Thyroid gland (tissue), 4 donors: Measurements from ENCODE around the gene ANP32A.

Source experiments
- POLR2A ChIP-seq, 2 donors: fragments of 450-650 bp; IDR thresholded peaks; one replicate each; pipeline ENCODE4 v1.6.1; 2017; ENCODE audit warnings: antibody characterized with exemption in 2 of 2, mild to moderate bottlenecking in 2 of 2, moderate library complexity in 1 of 2
- TF ChIP-seq, protein P1 (sequence below), 6 experiments: fragments of 200-600 bp in 3 of 6; fragments of 450-650 bp in 3 of 6; sonication (generic) in 3 of 6; IDR thresholded peaks; one replicate each; pipeline ENCODE4 v1.5.1; 2016 to 2019; ENCODE audit warnings: antibody characterized with exemption in 6 of 6, mild to moderate bottlenecking in 2 of 6, inconsistent platforms in 1 of 6, moderate library complexity in 1 of 6

DNA sequence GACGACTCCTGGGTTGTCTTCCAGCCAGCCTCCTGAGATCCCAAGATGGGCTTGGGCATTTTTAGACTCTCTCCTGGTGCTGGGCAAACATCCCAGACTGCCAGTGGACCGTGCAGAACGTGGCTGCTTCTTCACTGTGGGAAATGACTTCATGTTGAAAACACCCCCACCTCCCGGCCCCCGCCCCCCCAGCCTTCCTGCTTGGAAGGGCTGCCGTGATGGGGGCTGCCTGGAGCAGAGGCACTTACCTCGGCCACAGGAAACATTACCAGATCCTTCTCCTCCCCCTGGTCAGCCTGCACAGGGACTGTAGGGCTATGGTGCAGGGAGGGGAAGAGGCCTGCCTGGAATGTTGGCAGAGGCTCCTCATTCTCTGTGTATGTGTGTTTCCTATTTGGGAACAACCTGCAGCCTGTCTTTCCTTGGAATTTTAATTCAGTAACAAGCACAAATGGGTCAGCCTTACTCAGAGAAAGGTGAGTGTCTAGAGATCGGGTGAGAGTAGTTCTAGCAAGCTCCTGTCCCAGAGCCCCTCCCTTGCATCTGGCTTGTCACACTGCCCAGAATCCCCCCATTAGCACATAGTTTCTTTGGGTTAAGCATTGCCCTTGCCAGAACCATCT, 90.8 kb downstream of the ANP32A start:
- no peak for TF ChIP-seq POLR2A (IDR thresholded peaks at IDR 0.05)
- TF ChIP-seq, protein P1, sequence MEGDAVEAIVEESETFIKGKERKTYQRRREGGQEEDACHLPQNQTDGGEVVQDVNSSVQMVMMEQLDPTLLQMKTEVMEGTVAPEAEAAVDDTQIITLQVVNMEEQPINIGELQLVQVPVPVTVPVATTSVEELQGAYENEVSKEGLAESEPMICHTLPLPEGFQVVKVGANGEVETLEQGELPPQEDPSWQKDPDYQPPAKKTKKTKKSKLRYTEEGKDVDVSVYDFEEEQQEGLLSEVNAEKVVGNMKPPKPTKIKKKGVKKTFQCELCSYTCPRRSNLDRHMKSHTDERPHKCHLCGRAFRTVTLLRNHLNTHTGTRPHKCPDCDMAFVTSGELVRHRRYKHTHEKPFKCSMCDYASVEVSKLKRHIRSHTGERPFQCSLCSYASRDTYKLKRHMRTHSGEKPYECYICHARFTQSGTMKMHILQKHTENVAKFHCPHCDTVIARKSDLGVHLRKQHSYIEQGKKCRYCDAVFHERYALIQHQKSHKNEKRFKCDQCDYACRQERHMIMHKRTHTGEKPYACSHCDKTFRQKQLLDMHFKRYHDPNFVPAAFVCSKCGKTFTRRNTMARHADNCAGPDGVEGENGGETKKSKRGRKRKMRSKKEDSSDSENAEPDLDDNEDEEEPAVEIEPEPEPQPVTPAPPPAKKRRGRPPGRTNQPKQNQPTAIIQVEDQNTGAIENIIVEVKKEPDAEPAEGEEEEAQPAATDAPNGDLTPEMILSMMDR (IDR thresholded peaks at IDR 0.05), result no peak
